HG02759 (cell line): ENCODE results near the gene STX2.
"Not testable (repeated sequence)": the region's sequence is repeated elsewhere in the genome, so short reads cannot be mapped to it uniquely, and the experiment has no call there.

Experiments
- ATAC-seq: cut with Tn5 transposase; IDR thresholded peaks from one replicate; pipeline ENCODE4 v1.9.1; 2021; ENCODE audit warnings: mild to moderate bottlenecking, moderate library complexity; ENCODE audit not compliant: unreplicated experiment

The STX2 gene

GRCh38 chr12:130838951-130839769 is at the start of gene STX2:
Gene STX2, minus strand, starts transcription at chr12:130839250. Its CDS starts 151 bp downstream, at chr12:130839099.
- peak; percentile 89 for ATAC-seq

GRCh38 chr12:130887190-130887589 is 48.1 kb upstream of the STX2 start:
- ATAC-seq, result not testable (repeated sequence)

- ATAC-seq, result no peak
Observed at GRCh38 chr12:130881548-130881947, 42.5 kb upstream of the STX2 start.

- no peak for ATAC-seq
Observed at GRCh38 chr12:130881046-130881445, 42.0 kb upstream of the STX2 start.

GRCh38 chr12:130880411-130880885 is 41.4 kb upstream of the STX2 start:
- ATAC-seq, result peak; percentile 59

GRCh38 chr12:130879781-130880389 is 40.8 kb upstream of the STX2 start:
- peak; percentile 5 for ATAC-seq

- peak; percentile 80 for ATAC-seq
Observed at GRCh38 chr12:130879212-130879686, 40.2 kb upstream of the STX2 start.

- no peak for ATAC-seq
Observed at GRCh38 chr12:130878193-130879185, 39.4 kb upstream of the STX2 start.

- no peak for ATAC-seq
Observed at GRCh38 chr12:130877333-130877732, 38.3 kb upstream of the STX2 start.

- ATAC-seq, result no peak
Observed at GRCh38 chr12:130876758-130877157, 37.7 kb upstream of the STX2 start.

GRCh38 chr12:130876297-130876696 is 37.2 kb upstream of the STX2 start:
- no peak for ATAC-seq

GRCh38 chr12:130875708-130876107 is 36.7 kb upstream of the STX2 start:
- not testable (repeated sequence) for ATAC-seq

- no peak for ATAC-seq
Observed at GRCh38 chr12:130875193-130875592, 36.1 kb upstream of the STX2 start.

GRCh38 chr12:130874696-130875095 is 35.6 kb upstream of the STX2 start:
- no peak for ATAC-seq

- ATAC-seq, result no peak
Observed at GRCh38 chr12:130873825-130874224, 34.8 kb upstream of the STX2 start.

- ATAC-seq, result no peak
Observed at GRCh38 chr12:130873106-130873795, 34.2 kb upstream of the STX2 start.

GRCh38 chr12:130872179-130873096 is 33.4 kb upstream of the STX2 start:
- ATAC-seq, result peak; percentile 33

GRCh38 chr12:130871286-130872178 is 32.5 kb upstream of the STX2 start, which contains the start of gene RAN:
Gene RAN, plus strand, starts transcription at chr12:130872066. Its CDS starts 528 bp downstream, at chr12:130872594.
- ATAC-seq, result peak; percentile 81
